HG03442 (cell line): Measurements from ENCODE around the gene RBM25.
"Not testable (repeated sequence)": the region's sequence is repeated elsewhere in the genome, so short reads cannot be mapped to it uniquely, and the experiment has no call there.

Experiments used
- ATAC-seq: cut with Tn5 transposase; IDR thresholded peaks from one replicate; pipeline ENCODE4 v1.9.1; 2021; ENCODE audit warnings: mild to moderate bottlenecking, moderate library complexity; ENCODE audit not compliant: unreplicated experiment

RBM25 gene

DNA sequence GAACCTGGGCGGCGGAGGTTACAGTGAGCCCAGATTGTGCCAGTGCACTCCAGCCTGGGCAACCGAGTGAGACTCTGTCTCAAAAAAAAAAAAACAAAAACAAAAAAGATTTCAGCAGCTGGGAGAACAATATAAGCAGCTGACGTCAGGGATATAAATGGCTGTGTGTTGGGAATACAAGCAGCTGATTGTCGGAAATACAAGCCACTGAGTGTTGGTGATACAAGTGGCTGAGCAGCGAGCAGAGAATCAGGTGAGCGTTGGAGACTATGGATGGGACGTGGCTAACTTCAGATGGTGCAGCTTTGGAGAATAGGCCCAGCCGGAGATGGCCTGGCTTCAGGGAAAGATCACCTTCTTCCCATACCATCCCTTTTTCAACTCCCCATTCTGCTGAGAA lies 109.9 kb downstream of the RBM25 start:
- no peak for ATAC-seq

DNA sequence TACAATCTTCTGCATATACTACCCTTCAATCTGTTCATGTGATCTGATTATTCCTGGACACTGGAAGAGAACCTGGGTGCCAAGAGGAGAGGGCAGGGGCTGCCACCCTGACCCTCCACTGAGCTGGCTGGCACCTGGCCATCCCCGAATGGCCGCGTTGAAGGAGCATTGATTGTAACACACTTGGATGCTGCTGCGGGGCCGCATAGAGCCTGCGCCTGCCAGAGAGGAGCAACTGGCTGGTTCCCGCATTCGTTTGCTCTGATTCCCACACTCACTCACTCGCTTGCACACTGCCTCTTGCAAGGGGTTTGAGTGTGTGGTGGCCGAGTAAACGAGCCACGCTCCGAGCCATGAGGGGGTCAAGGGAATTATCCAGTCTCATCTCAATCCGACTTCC lies 110.4 kb downstream of the RBM25 start:
- ATAC-seq, result no peak

GRCh38 chr14:73169855-73170254 lies 111.5 kb downstream of the RBM25 start:
- ATAC-seq, result not testable (repeated sequence)

DNA sequence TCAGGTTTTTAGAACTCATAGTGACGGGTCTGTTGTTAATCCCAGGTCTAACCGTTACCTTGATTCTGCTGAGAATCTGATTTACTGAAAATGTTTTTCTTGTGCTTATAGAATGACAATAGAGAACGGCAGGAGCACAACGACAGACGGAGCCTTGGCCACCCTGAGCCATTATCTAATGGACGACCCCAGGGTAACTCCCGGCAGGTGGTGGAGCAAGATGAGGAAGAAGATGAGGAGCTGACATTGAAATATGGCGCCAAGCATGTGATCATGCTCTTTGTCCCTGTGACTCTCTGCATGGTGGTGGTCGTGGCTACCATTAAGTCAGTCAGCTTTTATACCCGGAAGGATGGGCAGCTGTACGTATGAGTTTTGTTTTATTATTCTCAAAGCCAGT lies 112.4 kb downstream of the RBM25 start:
- no peak for ATAC-seq

DNA sequence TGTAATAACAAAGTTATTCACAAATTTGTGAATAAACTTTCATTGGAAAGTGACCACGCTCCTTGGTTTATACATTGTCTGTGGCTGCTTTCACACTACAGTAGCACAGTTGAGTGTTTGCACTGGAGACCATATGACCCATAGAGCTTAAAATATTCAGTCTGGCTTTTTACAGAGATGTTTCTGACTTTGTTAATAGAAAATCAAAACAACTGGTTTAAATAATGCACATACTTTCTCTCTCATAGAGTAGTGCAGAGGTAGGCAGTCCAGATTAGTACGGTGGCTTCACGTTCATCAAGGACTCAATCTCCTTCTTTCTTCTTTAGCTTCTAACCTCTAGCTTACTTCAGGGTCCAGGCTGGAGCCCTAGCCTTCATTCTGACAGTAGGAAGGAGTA lies 114.2 kb downstream of the RBM25 start:
- no peak for ATAC-seq

DNA sequence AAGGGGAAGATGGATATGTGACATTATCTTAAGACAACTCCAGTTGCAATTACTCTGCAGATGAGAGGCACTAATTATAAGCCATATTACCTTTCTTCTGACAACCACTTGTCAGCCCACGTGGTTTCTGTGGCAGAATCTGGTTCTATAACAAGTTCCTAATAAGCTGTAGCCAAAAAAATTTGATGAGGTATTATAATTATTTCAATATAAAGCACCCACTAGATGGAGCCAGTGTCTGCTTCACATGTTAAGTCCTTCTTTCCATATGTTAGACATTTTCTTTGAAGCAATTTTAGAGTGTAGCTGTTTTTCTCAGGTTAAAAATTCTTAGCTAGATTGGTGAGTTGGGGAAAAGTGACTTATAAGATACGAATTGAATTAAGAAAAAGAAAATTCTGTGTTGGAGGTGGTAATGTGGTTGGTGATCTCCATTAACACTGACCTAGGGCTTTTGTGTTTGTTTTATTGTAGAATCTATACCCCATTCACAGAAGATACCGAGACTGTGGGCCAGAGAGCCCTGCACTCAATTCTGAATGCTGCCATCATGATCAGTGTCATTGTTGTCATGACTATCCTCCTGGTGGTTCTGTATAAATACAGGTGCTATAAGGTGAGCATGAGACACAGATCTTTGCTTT lies 114.9 kb downstream of the RBM25 start:
- no peak for ATAC-seq
